MM.1S (cell line): ENCODE results near the gene RIC1.

Experiments used
- DNase-seq: peaks from one replicate; pipeline ENCODE4 v3.0.0-alpha.2; 2015
- H2AFZ ChIP-seq: fragments of 300-600 bp; sonication (generic); 2 replicates; pipeline ENCODE4 v1.6.0; 2016; ENCODE audit warnings: antibody characterized with exemption, low read length
- H3F3A ChIP-seq: fragments of 300-600 bp; sonication (generic); 2 replicates; pipeline ENCODE4 v1.6.1; 2016; ENCODE audit warnings: mild to moderate bottlenecking, antibody characterized with exemption, low read length, moderate library complexity, mixed read lengths; ENCODE audit not compliant: insufficient read depth
- H3K27ac ChIP-seq: fragments of 300-600 bp; sonication (generic); 2 replicates; pipeline ENCODE4 v1.5.1; 2016; ENCODE audit warnings: mild to moderate bottlenecking, low read length
- H3K27me3 ChIP-seq: fragments of 300-600 bp; sonication (generic); replicated peaks from 2 replicates; pipeline ENCODE4 v1.6.0; 2016; ENCODE audit warnings: low read length; ENCODE audit not compliant: insufficient read depth
- H3K36me3 ChIP-seq: fragments of 300-600 bp; sonication (generic); replicated peaks from 2 replicates; pipeline ENCODE4 v1.6.1; 2016; ENCODE audit warnings: mild to moderate bottlenecking, low read length, mixed read lengths; ENCODE audit not compliant: insufficient read depth
- H3K4me1 ChIP-seq: fragments of 300-600 bp; sonication (generic); 2 replicates; pipeline ENCODE4 v1.6.1; 2016; ENCODE audit warnings: low read length, mixed read lengths
- H3K4me2 ChIP-seq: fragments of 300-600 bp; sonication (generic); 2 replicates; pipeline ENCODE4 v1.6.0; 2016; ENCODE audit warnings: low read depth, low read length
- H3K4me3 ChIP-seq: fragments of 300-600 bp; sonication (generic); 2 replicates; pipeline ENCODE4 v1.5.1; 2016; ENCODE audit warnings: low read length, mixed read lengths
- H3K79me2 ChIP-seq: fragments of 300-600 bp; sonication (generic); 2 replicates; pipeline ENCODE4 v1.6.1; 2016; ENCODE audit warnings: mixed run types, low read length, mixed read lengths
- H3K9ac ChIP-seq: fragments of 300-600 bp; sonication (generic); 2 replicates; pipeline ENCODE4 v1.6.1; 2016; ENCODE audit warnings: low read length, mixed read lengths
- H3K9me2 ChIP-seq: fragments of 300-600 bp; sonication (generic); replicated peaks from 2 replicates; pipeline ENCODE4 v1.6.1; 2016; ENCODE audit warnings: mild to moderate bottlenecking, low read length, mixed read lengths; ENCODE audit not compliant: insufficient read depth
- H3K9me3 ChIP-seq: fragments of 300-600 bp; sonication (generic); replicated peaks from 2 replicates; pipeline ENCODE4 v1.6.1; 2016; ENCODE audit warnings: mild to moderate bottlenecking, low read length, mixed read lengths; ENCODE audit not compliant: insufficient read depth
- H4K20me1 ChIP-seq: fragments of 300-600 bp; sonication (generic); 2 replicates; pipeline ENCODE4 v1.6.1; 2016; ENCODE audit warnings: mild to moderate bottlenecking, low read length, moderate library complexity, mixed read lengths; ENCODE audit not compliant: insufficient read depth
- EZH2 ChIP-seq: fragments of 300-600 bp; sonication (generic); optimal IDR thresholded peaks from 2 replicates; pipeline ENCODE3; 2017; ENCODE audit warnings: low read depth, mild to moderate bottlenecking, antibody characterized with exemption, low read length, mixed read lengths
- EZH2phosphoT487 ChIP-seq: fragments of 300-600 bp; sonication (generic); IDR thresholded peaks from 2 replicates; pipeline ENCODE4 v1.6.1; 2018; ENCODE audit warnings: antibody characterized with exemption, low read length
- TF ChIP-seq, protein P1 (sequence below): fragments of 300-600 bp; sonication (generic); IDR thresholded peaks from 2 replicates; pipeline ENCODE4 v1.5.1; 2016; ENCODE audit warnings: antibody characterized with exemption, low read length, mixed read lengths

RIC1 gene

DNA sequence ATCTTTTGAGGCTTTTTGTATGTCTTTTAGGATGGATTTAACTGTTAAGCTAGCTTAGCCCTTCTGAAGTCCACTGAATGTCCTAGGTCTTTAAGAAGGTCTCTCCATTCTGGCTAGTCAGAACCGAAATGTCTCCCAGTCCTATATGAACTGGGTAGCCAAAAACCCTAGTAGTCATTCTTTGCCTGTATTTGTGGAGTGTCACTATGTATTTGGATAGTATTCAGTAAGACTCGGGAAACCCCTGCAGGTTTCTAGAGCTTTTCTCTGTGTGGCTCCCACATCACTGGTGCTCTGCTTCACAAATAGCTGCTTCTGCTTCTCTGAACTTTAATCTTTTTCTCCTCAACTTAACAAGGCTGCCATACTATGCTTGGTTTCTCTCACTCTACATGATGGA is 68.0 kb downstream of the RIC1 start:
- no peak for TF ChIP-seq EZH2phosphoT487
- no peak for TF ChIP-seq EZH2
- TF ChIP-seq, protein P1, sequence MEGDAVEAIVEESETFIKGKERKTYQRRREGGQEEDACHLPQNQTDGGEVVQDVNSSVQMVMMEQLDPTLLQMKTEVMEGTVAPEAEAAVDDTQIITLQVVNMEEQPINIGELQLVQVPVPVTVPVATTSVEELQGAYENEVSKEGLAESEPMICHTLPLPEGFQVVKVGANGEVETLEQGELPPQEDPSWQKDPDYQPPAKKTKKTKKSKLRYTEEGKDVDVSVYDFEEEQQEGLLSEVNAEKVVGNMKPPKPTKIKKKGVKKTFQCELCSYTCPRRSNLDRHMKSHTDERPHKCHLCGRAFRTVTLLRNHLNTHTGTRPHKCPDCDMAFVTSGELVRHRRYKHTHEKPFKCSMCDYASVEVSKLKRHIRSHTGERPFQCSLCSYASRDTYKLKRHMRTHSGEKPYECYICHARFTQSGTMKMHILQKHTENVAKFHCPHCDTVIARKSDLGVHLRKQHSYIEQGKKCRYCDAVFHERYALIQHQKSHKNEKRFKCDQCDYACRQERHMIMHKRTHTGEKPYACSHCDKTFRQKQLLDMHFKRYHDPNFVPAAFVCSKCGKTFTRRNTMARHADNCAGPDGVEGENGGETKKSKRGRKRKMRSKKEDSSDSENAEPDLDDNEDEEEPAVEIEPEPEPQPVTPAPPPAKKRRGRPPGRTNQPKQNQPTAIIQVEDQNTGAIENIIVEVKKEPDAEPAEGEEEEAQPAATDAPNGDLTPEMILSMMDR, result no peak
- H3K79me2 ChIP-seq, result peaks cover 27% of the 10 kb centered on the region

DNA sequence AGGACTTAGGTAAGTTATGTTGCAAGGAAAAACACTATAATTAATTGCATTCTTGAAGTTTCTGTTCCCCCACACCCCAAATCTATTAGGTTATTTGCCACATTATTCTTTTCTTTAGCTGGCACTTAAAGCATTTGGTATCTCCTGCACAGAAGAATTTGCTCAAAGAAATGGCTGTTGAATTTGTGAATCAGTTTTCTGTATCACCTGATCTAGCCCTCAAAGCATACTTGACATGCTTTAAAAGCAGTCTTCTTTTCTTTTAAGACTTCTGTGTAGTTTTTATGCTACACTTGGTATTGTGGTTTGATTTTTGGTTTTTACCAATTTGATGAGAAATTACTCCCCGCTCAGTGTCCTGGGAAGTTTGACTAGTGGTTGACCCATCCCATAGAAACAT is 69.1 kb downstream of the RIC1 start:
- Histone ChIP-seq H3K36me3 (no peaks in the 10 kb centered on the region), H3K4me2 (no peak overlapping the region), H2AFZ (no peak overlapping the region), H3K9me3 (no peaks in the 10 kb centered on the region), H4K20me1 (no peaks in the 10 kb centered on the region), H3K27me3 (no peaks in the 10 kb centered on the region), H3K27ac (no peak overlapping the region), H3F3A (no peaks in the 10 kb centered on the region), H3K79me2 (peaks cover 29% of the 10 kb centered on the region), H3K4me3 (no peak overlapping the region), H3K9ac (no peak overlapping the region), H3K4me1 (no peaks in the 10 kb centered on the region), H3K9me2 (no peaks in the 10 kb centered on the region)
- no peak for DNase-seq
- TF ChIP-seq EZH2phosphoT487 (no peak), EZH2 (no peak)
- TF ChIP-seq, protein P1, result no peak

More for the DNA sequence above, 68.0 kb downstream of the RIC1 start:
- Histone ChIP-seq H3K4me2 (no peak overlapping the region), H3K4me3 (no peak overlapping the region), H3K9me3 (no peaks in the 10 kb centered on the region), H3K27ac (no peak overlapping the region), H3K4me1 (no peaks in the 10 kb centered on the region), H4K20me1 (no peaks in the 10 kb centered on the region), H3K27me3 (no peaks in the 10 kb centered on the region), H3K36me3 (no peaks in the 10 kb centered on the region), H3F3A (no peaks in the 10 kb centered on the region), H3K9me2 (no peaks in the 10 kb centered on the region), H3K9ac (no peak overlapping the region), H2AFZ (no peak overlapping the region)
- no peak for DNase-seq

DNA sequence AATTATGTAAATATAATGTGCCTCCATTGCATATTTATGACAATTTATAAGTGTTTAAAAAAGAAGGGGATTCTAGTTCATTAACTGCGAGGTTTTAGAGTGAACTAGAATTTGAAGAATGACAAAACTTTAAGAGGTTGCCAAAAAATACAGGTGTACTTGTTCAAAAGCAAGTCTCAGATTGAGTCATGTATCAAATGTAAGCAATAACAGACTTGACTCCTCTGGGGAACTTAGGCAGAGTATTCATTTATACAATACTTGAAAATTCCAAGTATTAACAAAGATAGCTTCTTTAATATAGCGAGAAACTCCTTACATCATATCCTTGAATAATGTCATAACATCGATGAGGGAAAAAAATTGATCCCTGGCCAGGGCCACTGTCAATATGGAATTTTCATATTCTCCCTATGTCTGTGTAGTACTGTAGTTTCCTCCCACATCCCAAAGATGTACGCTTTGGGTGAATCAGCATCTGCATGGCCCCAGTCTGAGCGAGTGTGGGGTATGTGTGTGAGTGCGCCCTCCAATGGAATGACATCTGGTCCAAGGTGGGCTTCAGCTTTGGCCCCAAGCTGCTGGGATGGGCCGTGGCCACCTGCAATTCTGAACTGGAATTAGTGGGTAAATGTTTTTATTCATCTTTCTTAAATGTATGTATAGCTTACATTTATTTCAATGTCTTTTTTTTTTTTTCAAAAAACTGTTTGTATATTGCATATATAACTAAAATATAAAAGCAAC is 70.1 kb downstream of the RIC1 start:
- Histone ChIP-seq H2AFZ (no peak overlapping the region), H3K9me3 (no peaks in the 10 kb centered on the region), H3K4me2 (no peak overlapping the region), H3F3A (no peaks in the 10 kb centered on the region), H3K9ac (no peak overlapping the region), H3K9me2 (no peaks in the 10 kb centered on the region), H4K20me1 (no peaks in the 10 kb centered on the region), H3K4me3 (no peak overlapping the region), H3K36me3 (no peaks in the 10 kb centered on the region), H3K4me1 (no peaks in the 10 kb centered on the region), H3K27ac (no peak overlapping the region), H3K79me2 (peaks cover 35% of the 10 kb centered on the region), H3K27me3 (no peaks in the 10 kb centered on the region)
- no peak for DNase-seq
- TF ChIP-seq, protein P1, result no peak
- TF ChIP-seq EZH2phosphoT487 (no peak), EZH2 (no peak)
